ENCODE results near the gene MUC12.
"Not testable (repeated sequence)": the region's sequence is repeated elsewhere in the genome, so short reads cannot be mapped to it uniquely, and the experiment has no call there.

MUC12 gene

GRCh38 chr7:100957832-100958421 is 11.4 kb upstream of the MUC12 start:
- DNase-seq: no peak

GRCh38 chr7:100959894-100960293 is 9.5 kb upstream of the MUC12 start:
- no peak for DNase-seq

DNA sequence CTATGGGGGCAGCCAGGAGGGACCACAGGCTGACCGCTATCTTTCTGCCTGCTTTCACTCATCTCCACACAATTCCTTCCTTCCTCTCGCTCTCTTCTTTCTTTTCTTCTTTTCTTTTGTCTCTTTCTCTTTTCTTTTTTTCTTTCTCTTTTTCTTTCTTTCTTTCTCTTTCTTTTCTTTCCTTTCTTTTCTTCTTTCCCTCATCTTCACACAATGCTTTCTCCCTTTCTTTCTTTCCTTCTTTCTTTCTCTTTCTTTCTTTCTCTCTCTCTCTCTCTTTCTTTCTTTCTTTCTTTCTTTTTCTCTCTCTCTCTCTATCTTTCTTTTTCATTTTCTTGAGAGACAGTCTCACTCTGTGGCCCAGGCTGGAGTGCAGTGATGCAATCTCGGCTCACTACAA is 6.8 kb upstream of the MUC12 start:
- no peak for DNase-seq

- no peak for DNase-seq
Observed at GRCh38 chr7:100963386-100963785, 6.0 kb upstream of the MUC12 start.

DNA sequence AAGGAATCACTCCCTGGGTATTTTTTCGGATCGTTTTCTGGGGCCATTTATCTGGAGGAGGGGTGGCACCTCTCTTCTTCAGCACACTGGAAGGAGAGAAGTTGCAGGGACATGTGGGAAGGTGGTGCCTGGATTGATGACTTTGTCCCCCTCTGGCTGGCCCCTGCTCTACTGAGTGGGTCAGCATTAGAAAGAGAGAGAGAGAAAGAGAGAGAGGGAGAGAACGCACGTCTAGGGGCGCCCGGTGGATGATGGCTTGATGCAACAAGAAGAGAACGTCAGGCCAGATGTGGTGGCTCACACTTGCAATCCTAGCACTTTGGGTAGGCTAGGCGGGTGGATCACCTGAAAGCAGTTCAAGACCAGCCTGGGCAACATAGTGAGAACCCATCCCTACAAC is 5.5 kb upstream of the MUC12 start:
- DNase-seq: no peak

- DNase-seq: no peak
Observed at GRCh38 chr7:100964630-100965029, 4.7 kb upstream of the MUC12 start.

DNA sequence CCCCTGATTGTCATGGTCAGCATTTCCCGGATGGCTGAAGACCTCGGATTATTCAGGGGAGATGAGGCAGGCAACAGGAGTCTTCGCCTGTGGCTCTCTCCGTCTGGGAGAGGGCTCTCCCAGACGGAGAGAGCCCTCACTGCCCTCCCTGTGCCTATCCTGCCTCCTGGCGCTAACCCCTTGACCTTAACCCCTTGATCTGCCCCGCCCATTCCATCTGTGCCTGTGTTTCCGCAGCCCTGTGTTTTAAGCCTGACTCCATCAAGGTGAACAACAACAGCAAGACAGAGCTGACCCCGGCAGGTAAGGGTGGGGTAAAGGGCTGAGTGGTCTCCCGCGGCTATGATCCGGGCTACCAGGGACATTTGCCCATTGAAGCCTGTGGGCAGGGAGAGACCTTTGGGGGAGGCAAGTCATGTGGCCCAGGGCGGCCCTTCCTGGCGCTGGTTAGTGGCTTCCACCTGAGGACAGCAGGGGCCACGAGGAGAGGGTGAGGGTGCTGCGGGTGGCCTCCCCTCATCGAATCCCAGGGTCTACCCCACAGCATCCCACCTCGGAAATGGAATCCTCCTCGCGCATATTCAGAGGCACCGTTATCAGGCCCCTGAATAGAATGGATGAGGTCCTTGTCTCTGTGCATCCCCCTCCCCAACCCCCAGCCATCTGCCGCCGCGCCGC is 4.2 kb upstream of the MUC12 start:
- DNase-seq: no peak

GRCh38 chr7:100965723-100966541 is 3.4 kb upstream of the MUC12 start:
- DNase-seq: no peak

DNA sequence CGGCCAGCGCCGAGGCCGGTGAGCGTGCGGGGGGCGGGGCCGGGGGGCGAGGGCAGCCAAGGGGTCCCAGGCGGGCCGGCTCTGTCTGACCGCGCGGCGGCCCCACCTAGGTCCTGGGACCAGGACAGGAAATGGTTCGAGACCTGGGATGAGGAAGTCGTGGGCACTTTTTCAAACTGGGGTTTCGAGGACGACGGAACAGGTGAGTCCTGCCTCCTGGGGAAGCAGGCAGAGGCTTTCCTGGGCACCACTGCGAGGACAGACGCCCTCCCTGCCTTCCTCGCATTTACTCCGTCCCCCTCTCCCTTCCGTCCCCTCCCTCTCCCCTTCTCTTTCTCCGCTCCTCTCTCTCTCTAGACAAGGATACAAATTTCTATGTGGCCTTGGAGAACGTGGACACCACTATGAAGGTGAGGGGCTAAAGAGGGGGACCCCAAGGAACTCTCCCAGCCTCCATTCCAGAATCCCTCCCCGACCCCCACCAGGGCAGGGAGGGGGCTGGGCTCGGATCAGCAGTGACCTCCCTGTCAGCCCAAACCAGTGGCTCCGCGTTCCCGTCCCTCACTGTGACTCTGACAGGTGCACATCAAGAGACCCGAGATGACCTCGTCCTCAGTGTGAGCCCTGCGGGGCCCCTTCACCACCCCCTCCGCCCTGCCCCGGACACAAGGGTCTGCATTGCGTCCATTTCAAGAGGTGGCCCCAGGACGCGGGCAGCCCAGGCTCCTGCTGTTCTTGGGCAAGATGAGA is 2.6 kb upstream of the MUC12 start:
- no peak for DNase-seq

GRCh38 chr7:100967292-100967863 is 2.0 kb upstream of the MUC12 start:
- no peak for DNase-seq

DNA sequence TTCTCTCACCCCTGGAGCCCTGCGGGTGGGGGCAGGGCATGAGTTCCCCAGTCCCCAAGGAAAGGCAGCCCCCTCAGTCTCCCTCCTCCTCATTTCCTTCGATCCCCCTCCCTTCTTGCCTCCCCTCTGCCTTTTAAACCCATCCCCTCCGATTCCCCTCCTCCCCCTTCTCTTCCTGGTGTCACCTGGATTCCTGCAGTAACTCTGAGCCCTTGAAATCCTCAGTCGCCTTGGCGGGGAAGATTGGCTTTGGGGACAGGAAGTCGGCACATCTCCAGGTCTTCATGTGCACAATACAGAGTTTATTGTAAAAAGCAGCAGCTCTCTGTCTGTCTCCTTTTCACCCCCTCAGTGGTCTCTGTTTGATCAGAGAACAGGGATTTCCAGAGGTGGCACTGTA is 1.3 kb upstream of the MUC12 start:
- no peak for DNase-seq

DNA sequence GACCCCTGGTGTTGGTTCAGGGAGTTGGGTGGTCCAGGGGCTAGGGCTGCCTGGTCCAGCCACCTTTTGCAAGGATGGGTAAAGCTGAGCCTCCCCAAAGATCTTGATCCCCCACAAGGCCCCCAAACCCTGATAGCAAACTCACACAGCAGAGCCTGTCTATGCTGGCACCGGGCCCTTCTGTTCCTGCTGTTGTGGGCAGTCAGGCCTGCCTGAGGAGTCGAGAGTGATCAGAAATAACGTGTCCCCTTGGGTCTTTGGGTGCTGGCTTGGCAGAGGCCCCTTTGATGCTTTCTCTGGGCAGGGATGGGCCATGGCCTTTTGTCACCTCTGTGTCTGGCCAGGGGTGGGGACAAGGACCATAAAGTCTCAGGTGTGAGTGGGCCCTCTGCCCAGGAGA is 715 bp upstream of the MUC12 start:
- DNase-seq: no peak

DNA sequence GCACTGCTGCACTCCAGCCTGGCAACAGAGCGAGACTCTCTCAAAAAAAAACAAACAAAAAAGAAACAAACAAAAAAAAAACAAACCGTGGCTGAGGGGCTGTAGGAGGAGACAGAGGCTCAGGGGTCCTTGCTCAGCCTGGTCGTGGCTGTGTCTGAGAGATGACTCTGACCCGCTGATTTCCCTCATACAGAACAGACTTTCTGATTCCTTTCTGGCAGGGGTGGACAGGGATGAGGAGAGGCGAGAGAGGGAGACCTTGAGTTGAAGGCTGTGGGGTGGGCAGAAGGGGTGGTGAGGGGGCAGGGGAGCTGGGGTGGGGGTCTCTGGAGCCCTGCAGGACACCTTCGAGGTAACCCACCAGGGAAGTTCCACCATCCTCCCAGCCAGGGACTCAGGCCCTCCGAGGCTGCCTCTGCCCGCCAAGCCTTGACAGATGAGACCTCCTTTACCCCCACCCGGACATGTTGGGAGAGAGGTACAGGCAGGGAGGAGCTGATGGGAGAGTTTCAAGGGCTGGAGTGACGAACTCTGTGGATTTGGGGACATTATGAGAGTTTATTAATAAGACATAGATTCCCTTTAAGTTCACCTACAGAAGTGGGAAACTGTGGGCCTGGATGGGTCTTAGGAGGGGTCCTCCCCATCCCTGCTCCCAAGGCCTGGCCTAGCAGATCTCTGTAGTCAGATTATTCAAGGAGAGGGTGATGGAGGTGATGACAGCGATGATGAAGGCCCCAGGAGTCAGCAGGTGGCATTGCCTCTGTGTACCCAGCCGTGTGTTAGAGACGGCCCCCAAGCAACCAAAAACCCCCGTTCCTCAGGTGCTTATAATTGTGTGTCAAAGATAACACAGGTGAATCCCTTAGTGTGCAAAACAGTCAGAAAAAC is 2.0 kb downstream of the MUC12 start:
- no peak for DNase-seq

DNA sequence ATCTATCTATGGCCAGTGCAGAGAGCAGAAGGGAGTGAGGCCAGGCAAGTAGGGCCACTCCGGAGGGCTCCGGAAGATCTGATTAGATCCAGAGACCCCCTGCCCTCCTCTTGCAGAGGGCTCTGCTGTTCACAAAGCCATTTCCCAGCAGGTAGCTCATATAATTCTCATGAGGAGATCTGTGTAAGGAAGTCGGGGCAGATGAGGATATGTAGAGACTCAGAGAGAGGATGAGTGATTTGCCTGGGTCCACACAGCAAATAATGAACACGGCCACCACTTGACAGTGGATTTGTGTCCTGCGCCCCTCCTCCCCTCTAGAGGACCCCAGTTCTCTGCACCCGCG is 2.6 kb downstream of the MUC12 start:
- no peak for DNase-seq

- no peak for DNase-seq
Observed at GRCh38 chr7:100974021-100974420, 4.7 kb downstream of the MUC12 start.

GRCh38 chr7:100975371-100975821 is 6.0 kb downstream of the MUC12 start:
- DNase-seq: no peak

DNA sequence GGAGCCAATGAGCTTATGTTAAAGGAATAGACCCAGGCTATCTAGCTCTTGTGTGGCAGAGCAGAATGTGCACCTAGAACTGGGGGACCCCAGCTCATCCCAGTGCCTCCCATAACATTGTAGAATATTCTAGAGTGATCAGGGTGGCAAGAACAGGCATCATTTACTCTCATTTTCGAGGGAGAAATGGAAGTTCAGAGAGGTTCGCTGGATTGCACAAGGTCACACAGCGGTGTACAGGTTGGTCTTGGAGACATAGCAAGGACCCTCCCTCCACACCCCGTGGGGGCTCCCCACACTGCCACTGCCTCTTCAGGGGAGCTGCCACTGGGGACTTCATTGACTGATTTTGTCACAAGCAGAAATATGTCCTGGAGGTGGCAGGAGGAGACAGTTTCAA is 8.9 kb downstream of the MUC12 start:
- DNase-seq: no peak

- no peak for DNase-seq
Observed at GRCh38 chr7:100983451-100984187, 14.3 kb downstream of the MUC12 start.

GRCh38 chr7:100984241-100984918 is 15.0 kb downstream of the MUC12 start:
- not testable (repeated sequence) for DNase-seq

- not testable (repeated sequence) for DNase-seq
Observed at GRCh38 chr7:100985033-100985797, 15.8 kb downstream of the MUC12 start.
